ENCODE measurements around the gene CDK17.
"Not testable (repeated sequence)": the region's sequence is repeated elsewhere in the genome, so short reads cannot be mapped to it uniquely, and the experiment has no call there.

CDK17 gene

DNA sequence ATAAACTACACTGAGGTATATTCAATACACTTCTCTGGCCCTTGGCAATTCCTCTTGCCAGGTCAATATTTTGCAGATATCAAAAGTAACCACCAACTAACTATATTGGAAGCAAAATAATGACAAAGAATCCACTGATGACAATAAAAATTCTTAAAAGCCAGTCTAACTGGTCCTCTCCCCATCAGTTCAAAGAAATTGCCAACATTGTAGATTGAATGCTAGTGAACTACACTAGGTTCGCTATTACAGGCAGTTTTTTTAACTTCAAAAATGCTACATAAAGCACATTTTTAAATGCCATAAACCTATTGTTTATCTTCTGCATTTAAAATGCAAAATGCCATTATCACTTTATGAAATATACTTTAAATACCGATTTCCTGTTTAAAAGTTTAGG lies 4.0 kb downstream of the CDK17 start:
- TF ChIP-seq, protein P1, sequence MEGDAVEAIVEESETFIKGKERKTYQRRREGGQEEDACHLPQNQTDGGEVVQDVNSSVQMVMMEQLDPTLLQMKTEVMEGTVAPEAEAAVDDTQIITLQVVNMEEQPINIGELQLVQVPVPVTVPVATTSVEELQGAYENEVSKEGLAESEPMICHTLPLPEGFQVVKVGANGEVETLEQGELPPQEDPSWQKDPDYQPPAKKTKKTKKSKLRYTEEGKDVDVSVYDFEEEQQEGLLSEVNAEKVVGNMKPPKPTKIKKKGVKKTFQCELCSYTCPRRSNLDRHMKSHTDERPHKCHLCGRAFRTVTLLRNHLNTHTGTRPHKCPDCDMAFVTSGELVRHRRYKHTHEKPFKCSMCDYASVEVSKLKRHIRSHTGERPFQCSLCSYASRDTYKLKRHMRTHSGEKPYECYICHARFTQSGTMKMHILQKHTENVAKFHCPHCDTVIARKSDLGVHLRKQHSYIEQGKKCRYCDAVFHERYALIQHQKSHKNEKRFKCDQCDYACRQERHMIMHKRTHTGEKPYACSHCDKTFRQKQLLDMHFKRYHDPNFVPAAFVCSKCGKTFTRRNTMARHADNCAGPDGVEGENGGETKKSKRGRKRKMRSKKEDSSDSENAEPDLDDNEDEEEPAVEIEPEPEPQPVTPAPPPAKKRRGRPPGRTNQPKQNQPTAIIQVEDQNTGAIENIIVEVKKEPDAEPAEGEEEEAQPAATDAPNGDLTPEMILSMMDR (IDR thresholded peaks at IDR 0.05; ENCODE audit: low read depth, low read length, missing control alignments): no peak
- no peak for DNase-seq (ENCODE audit: low read depth)
- in situ Hi-C loops (cut with HindIII; ENCODE audit: low sequenced_read_pairs): loop anchor here (5.0 kb wide), 1 partner anchor 94 kb away; no protein-coding TSS in a partner anchor
- H3K4me3 ChIP-seq (ENCODE audit: low read depth, low read length): no peak overlapping the region

DNA sequence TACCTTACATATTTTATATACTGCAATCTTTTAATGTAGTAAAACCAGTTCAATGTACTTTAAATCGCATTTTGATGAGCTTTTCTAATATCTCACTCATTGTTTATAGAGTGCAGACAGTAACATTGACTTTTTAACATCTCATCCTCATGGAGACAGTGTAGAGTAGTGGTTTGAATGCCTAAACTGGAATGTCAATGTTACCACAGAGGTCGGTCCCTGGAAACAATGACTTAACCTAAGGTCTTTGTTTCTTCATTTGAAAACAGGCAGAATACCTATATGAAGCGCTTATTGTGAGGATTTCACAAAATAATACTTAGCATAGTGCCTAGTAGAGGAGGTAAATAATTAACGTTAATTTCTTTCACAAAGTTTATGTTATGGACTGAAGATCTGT lies 5.0 kb downstream of the CDK17 start:
- no peak for DNase-seq (ENCODE audit: low read depth)
- TF ChIP-seq, protein P1 (IDR thresholded peaks at IDR 0.05; ENCODE audit: low read depth, low read length, missing control alignments): no peak
- in situ Hi-C loops (cut with HindIII; ENCODE audit: low sequenced_read_pairs): loop anchor here (5.0 kb wide), 1 partner anchor 93 kb away; no protein-coding TSS in a partner anchor
- no peak overlapping the region for H3K4me3 ChIP-seq (ENCODE audit: low read depth, low read length)

DNA sequence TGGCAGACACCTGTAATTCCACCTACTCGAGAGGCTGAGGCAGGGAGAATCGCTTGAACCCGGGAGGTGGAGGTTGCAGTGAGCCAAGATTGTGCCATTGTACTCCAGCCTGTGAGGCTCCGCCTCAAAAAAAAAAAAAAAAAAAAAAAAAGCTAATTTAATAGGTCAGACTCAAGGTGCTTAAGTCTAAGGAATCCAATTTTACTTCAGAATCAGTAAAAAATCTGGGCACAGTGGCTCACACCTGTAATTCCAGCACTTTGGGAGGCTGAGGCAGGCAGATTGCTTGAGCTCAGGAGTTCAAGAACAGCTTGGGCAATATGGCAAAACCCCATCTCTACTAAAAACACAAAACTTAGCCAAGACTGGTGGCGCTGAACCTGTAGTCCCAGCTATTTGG lies 7.0 kb downstream of the CDK17 start:
- in situ Hi-C loops (cut with HindIII; ENCODE audit: low sequenced_read_pairs); H3K4me3 ChIP-seq (ENCODE audit: low read depth, low read length); DNase-seq (ENCODE audit: low read depth): not testable (repeated sequence)

- TF ChIP-seq, protein P1 (IDR thresholded peaks at IDR 0.05; ENCODE audit: low read depth, low read length, missing control alignments): no peak
- in situ Hi-C loops (cut with HindIII; ENCODE audit: low sequenced_read_pairs): no loop called here
- DNase-seq (ENCODE audit: low read depth): no peak
- H3K4me3 ChIP-seq (ENCODE audit: low read depth, low read length): no peak overlapping the region
Measured at GRCh38 chr12:96392397-96392796, 7.8 kb downstream of the CDK17 start.

DNA sequence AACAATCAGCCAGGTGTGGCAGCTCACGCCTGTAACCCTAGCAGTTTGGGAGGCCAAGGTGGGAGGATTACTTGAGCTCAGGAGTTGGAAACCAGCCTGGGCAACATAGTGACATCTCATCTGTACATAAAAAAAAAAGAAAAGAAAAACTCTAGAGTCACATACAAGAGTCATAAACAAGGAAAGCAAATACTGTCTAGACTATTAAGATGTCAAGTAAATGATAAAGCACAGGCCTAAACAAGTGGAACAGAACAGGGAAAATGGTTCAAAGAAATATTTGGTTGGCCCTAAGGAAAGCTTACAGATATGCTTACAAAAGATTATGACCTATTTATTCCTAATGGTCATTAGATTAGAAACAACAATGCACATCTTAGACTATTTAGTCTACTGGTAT lies 12.3 kb downstream of the CDK17 start:
- TF ChIP-seq, protein P1 (IDR thresholded peaks at IDR 0.05; ENCODE audit: low read depth, low read length, missing control alignments): no peak
- H3K4me3 ChIP-seq (ENCODE audit: low read depth, low read length): no peak overlapping the region
- in situ Hi-C loops (cut with HindIII; ENCODE audit: low sequenced_read_pairs): no loop called here
- DNase-seq (ENCODE audit: low read depth): no peak

GRCh38 chr12:96386794-96387193 lies 13.4 kb downstream of the CDK17 start:
- no peak overlapping the region for H3K4me3 ChIP-seq (ENCODE audit: low read depth, low read length)
- TF ChIP-seq, protein P1 (IDR thresholded peaks at IDR 0.05; ENCODE audit: low read depth, low read length, missing control alignments): no peak
- in situ Hi-C loops (cut with HindIII; ENCODE audit: low sequenced_read_pairs): no loop called here
- no peak for DNase-seq (ENCODE audit: low read depth)

DNA sequence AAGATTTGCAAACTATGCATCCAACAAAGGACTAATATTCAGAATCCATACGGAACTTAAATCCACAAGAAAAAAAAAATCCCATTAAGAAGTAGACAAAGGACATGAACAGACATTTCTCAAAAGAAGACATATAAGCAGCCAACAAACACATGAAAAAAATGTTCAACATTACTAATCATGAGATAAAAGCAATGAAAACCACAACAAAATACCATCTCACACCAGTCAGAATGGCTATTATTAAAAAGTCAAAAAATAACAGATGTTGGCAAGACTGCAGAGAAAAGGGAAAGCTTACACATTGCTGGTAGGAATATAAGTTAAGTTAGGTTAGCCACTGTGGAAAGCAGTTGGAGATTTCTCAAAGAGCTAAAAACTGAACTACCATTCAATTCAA lies 16.2 kb downstream of the CDK17 start:
- TF ChIP-seq, protein P1 (IDR thresholded peaks at IDR 0.05; ENCODE audit: low read depth, low read length, missing control alignments): no peak
- in situ Hi-C loops (cut with HindIII; ENCODE audit: low sequenced_read_pairs): no loop called here
- peak; percentile 68 for DNase-seq (ENCODE audit: low read depth)
- H3K4me3 ChIP-seq (ENCODE audit: low read depth, low read length): no peak overlapping the region
